ENCODE data around the gene CARMIL1. TPM values are rescaled to one million over a fixed set of nuclear protein-coding genes. Genes with fewer than 3 reads are reported as not detected.

Gene CARMIL1
- total RNA-seq: 0.20 and 1.3 TPM in 2 replicates

DNA sequence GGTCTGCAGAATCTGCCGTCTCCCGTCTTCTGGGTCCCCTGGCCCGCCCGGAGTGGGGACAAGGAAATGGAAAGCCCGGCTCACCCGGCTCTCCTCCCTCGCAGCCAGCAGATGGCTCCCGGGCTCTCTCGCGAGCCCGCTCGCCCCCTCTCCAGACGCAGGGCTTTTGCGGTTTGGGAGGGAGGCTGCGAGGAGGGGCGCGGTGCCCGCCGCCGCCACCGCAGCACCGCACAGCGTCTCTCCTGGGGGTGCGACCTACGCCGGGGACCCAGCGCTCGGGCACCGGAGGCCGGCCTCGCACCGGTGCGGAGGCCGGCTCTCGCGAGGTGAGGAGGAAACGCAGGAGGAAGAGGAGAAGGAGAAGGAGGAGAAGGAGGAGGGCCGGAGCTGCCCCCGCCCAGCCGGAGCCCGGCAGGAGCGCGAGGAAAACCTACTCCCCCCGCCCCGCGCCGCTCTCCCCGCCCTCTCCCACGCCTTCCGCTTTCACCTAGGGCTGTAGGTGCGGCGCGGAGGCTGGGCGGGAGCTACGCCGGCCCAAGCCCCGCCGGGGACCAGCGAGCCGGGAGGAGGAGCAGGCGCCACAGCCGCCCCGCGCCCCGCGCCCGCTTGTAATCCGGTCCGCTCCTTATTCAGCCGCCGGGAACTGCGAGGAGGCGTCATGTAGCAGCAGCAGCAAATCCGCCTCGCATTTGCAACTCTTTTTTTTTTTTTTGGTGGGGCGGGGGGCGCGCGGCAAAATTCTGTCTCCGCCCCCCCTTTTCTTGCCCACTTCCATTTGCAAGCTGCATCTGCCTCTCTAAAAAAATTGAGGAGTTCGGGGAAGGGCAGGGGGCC lies at the start of gene CARMIL1:
Gene CARMIL1, plus strand, starts transcription at position 461 of the 834 bp plus-strand sequence. CDS start 422 bp downstream, outside the sequence.
- peak; percentile 43 to 53 for DNase-seq (ENCODE audit: low read depth in 2 of 2)

DNA sequence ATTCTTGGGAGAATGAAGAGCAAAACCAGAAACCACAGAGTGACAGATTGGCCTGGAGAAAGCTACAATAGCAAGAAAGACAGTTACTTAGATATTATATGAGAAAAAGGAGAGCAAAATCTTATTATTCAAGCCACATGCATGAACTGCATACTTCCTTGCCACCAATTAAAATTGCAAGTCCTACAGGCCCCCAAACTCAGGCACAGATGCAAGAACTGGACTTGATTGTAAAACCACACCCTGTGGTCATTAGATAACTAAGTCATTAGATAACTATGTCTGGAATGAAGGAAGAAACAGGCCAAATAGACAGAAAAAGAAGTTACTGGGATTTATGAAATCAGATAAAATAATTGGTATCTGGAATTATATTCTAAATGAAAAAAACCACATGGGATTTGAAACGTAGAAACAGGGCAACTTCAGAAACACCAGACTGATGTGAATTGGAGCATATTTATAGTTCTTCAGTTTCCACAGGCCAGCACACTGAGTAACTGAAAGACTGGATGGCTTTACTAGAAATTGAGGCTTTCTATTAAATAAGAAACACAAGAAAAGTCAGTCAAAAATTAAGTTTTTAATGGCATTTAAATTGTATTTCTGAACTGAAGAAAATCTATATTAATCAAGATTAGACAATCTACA lies 49.4 kb upstream of the CARMIL1 start:
- DNase-seq (ENCODE audit: low read depth in 2 of 2): no peak

DNA sequence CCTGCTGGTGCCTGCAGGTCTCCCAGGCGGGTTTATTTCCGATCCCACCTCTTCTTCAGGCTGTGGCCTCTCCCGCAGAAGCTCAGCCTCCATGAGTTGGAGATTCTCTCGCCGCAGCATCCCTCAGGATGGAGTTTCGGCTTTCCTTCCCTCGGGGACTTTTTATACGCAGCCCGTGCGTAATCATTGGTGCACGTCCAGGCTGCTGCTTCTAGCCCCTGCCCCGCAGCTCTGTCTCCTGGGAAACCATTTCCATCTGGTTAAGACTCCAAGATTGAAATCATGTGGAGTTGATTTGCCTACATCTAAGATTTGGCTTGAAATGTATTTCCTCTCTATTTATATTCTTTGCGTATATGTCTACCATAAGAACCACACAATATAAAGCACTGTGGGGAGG lies 46.7 kb upstream of the CARMIL1 start:
- DNase-seq (ENCODE audit: low read depth in 2 of 2): no peak

DNA sequence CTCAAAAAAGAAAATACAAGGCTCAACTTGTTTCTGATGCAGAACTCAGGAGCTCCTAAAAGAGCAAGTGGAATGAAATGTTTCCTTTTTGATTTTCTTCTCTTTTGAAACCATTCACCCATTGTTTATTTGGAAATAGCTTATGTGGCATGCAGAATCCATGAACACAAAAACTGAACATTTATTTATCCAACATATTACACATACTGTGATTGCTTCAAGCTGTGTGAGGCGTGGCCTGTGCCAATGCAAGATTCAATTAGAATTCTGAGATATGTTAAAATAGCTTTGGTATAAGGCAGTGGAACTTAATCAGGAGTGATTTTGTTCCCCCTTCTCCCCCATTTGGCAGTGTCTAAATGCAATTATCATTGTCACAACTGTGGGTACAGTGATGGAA lies 45.9 kb upstream of the CARMIL1 start:
- no peak for DNase-seq (ENCODE audit: low read depth in 2 of 2)

DNA sequence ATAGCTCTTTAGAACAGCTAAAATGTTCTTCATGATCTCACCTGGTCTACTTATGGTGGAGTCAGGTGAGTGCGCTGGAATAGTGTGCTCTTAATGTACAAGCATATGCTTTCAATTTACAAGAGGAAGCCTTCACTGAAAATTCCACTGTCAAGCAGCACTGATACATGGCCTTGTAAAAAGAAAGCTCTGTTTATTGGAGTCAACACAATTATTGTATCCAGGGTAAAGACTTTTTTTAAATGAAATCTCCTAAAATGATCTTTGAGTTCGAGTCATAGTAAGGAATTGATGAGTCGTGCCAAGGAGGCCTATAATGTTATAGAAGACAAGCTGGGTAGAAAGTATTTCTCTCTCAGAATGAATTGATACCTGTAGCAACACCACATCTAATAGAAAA lies 41.6 kb upstream of the CARMIL1 start:
- DNase-seq (ENCODE audit: low read depth in 2 of 2): no peak

DNA sequence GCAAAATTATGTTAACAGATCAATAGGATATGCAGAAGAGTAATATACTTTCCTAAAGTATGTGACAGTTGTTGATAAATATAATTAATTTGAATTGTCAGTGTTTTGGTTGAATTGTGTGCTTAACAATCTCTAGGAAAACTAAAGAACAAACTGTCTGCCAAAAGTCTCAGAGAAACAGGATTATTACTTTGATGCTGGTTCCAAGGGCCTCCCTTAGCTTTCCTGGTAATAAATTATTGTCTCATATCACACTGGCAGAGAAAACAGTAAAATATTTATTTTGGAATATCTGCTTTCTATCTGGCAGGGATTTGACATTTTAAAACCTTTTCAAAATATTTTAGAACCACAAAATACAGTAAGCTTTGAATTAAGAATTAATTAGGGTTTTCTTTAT lies 40.1 kb upstream of the CARMIL1 start:
- DNase-seq (ENCODE audit: low read depth in 2 of 2): no peak

DNA sequence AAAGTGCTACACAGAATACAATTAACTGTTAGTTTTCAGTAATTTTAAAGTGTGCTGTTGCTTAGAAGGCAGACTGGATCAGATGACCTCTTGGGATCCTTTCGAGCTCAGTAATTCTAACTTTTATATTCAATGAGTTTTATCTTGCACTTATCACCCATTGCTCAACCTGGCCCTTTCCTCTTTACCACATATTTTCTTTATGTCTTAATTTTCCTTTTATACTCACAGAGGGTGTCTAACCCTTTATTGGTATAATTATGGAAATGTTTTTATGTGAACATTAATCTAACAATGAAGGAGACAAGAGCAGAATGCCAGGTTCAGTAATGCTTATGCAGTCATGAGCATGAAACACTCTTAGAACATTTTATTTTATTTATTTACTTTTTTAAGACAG lies 39.7 kb upstream of the CARMIL1 start:
- no peak for DNase-seq (ENCODE audit: low read depth in 2 of 2)

DNA sequence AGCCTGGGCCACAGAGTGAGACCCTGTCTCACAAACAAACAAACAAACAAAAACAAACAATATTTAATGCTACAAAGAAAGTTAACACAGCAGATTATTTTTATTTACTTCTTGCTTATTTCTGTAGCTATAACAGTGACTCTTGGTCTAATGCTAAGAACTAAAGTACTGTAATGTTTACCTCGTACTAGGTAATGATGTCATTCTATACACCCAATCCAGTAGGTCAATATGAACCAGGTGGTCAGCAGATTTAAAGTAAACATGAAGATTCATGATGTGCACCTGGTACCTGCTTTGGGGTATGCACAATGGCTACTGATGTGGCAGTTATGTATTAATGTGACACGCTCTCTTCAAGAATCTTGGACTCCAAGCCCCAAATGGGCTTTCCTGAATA lies 36.6 kb upstream of the CARMIL1 start:
- DNase-seq (ENCODE audit: low read depth in 2 of 2): no peak

DNA sequence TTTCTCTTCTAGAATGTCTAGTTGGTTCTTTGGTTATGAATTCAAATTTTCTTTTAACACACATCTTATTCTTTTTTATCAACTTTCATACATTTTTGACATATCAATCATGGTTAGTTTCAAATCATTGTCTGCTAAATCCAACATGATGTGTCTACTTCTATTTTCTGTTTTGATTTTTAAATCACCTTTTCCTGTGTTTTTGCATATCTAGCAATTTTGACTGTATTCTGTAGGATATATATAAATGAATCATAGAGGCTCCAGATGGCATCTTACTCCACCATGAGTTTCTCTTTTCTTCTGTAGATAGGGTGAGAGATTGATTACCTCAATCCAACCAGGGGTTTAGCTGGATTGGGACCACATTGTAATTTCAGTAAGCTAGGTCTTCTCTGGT lies 34.3 kb upstream of the CARMIL1 start:
- no peak for DNase-seq (ENCODE audit: low read depth in 2 of 2)

DNA sequence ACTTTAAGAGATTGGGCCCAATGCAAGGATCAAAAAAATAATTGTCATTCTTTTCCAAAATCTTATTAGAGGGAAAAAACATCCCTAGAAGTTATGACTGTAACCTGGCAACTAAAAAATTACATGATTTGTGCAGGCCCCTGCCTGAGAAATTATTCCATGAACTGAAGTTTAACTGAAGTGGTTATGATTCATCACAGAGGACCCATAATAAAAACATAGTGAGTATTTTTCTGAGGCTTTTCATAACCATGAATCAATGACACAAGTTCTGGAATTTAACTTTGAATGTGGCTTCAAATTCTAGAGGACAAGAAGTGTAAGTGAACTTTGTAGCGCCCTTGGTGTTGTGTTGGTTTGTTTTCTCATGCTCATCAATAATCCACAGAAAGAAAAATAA lies 31.1 kb upstream of the CARMIL1 start:
- peak in 1 of 2 donors; percentile 2 for DNase-seq (ENCODE audit: low read depth in 2 of 2)

DNA sequence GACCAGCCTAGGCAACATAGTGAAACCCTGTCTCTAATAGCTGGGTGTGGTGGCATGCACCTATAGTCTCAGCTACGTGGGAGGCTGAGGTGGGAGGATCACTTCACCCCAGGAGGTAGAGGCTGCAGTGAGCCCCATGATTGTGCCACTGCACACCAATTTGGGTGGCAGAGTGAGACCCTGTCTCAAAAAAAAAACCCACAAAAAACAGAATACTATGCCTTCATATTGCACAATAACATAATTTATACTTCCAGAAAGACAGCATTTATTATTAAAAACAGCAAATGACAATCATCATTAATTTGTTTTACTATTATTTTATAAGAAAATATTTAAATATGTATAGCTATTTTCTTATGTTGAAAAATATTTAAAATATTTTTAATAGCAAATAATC lies 30.0 kb upstream of the CARMIL1 start:
- DNase-seq (ENCODE audit: low read depth in 2 of 2): no peak

DNA sequence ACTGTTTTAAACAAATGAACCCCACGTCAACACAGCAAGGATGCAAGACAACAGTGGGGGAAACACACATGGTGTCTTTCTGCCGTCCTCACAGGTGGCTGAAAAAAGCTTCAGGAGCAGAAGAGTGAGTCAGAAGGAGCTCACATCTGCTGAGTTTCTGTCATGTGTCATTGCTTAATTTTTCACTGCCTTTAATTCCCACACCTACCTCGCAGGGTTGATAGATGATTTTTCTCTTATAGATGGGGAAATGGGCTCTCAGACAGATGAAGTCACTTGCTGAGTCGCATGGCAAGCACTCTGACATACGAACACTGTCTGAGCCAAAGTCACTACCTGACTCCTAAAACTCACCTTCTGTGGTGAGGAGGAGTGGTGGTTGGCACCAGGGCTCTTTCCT lies 28.3 kb upstream of the CARMIL1 start:
- no peak for DNase-seq (ENCODE audit: low read depth in 2 of 2)

DNA sequence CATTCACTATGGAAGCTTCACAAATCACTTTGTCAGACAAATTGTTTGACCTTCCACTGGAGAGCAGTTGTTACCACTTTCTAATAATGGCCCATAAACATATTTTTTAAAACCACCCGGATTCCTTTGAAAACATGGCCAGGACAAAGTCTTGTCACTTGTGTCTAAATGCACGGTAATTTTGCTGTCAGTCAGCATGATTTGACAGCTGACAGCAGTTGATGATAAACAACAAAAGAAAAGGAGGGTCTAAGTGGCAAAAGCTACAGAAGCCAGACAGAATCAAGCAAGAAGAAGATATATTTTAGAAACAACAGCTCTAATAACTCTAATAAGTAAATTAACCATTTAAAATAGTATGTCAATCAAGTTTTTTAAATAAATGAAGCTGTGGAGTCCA lies 27.7 kb upstream of the CARMIL1 start:
- DNase-seq (ENCODE audit: low read depth in 2 of 2): no peak

DNA sequence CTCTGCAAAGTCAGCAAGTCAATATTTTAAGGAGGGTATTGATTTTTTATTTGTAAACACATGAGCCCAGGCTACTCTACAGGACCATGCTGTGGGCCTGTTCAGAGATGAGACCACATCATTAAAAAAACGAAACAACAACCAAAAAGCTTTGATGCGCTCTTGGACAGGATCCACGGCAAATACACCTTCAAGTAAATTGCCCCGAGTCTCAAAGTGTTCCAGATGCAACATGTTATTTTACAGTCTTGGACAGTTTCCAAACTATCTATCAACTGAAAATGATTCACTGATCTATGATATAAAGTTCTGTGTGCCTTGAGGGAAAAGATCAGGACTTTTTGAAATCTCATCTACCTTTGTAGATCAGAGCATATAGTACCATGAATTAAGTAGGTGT lies 25.8 kb upstream of the CARMIL1 start:
- DNase-seq (ENCODE audit: low read depth in 2 of 2): no peak

DNA sequence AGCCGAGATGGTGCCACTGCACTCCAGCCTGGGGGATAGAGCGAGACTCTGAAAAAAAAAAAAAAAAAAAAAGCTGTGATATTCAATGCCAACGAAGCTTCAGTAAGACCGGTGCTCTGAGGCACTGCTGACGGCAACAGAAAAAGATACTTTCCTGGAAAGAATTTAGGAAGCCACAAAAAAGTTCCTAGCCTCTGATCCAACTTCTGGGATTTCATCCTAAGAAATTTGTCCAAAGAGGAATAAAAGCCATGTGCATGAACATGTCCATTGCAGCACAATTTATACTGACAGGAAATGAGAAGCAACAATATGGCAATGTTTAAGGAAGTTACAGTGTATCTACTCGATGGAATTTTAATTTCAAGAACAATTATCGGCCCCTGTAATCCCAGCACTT lies 24.5 kb upstream of the CARMIL1 start:
- no peak for DNase-seq (ENCODE audit: low read depth in 2 of 2)

DNA sequence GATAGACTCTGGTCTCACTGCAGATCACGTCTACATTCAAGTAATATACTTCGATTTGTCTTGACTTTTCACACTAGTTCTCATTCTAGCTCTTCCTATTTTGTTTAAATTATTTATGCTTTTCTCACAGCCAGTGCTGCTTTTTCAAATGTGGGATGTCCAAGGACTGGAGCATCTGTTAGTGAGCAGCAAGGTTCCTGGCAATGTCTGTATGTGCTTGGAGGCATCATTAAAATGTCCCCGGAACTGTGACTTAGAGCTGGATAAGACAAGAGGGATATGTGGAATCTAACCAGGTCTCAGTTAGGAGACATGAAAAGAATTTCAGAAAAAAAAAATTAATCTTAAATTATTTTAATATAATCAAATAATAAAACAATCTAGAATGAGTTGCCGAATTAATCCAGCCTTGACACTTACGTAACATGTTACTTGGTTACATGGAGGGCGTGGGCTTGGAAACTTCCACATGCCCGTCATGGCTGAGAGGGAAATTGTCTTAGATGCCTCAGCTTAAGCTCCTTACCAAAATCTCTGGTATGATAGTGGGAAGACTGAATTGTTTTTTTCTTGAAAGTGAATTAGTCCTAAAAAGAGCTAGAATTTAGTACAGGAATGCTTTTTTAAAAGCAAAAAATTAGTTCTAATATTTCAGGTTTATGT lies 21.4 kb upstream of the CARMIL1 start:
- DNase-seq (ENCODE audit: low read depth in 2 of 2): no peak

DNA sequence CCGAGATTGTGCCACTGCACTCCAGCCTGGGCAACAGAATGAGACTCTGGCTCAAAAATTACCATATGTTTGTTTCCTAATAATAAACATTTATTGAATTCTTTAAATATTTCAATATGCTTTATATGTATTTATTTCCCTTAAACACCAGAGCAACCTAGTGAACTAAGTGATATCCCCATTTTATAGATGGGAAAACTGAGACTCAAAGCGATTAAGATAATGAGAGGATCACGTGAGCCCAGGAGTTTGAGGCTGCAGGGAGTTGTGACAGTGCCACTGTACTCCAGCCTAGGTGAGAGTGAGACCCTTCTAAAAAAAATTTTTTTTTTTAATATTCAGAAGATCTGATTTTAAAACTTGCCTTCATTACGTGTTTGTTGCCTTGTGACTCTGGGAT lies 19.4 kb upstream of the CARMIL1 start:
- no peak for DNase-seq (ENCODE audit: low read depth in 2 of 2)

DNA sequence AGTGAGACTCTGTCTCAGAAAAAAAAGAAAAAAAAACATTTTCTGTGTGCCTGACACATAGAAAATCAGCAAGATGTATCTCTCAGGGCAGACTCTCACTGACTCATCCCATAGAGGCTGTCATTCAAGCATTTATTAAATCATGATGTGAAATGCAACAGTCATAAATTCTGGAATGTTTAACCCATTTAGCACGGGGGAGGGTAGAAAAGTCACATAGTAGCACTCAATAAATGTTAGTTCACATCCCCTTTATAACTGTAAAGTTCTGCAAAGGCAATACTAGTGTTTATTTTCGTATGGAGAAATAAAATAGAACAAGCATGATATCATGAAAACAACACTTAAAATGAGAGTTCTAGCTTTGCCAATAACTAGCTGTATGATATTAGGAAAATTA lies 15.5 kb upstream of the CARMIL1 start:
- no peak for DNase-seq (ENCODE audit: low read depth in 2 of 2)

DNA sequence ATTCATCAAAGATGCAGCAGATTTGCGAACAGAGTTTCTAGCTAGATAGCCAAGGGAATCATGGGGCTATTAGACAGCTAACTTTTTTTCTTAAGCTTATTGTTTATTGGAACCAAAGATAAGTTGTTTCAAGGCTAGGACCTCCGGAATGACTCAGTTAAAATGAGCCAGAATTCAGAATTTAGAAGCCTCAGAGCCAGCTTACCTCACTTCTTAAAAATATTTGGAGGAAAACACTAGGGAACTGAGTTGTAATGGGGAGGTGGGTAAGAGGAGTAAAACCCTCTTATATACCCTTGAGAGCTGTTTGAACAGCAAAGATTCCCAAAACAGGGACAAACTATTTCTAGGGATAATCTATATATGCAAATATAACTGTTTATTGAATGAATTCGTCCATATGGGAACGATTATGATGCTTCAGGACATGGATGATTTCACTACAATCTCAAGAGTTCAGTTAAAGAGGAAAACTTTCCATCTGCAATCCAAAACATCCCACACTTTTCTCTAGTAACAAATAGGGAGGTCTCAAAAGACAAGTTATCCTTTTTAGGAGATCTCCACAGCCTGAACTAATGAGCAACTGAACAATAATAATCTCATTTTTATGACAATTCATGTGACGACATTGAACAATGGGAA lies 12.6 kb upstream of the CARMIL1 start:
- DNase-seq (ENCODE audit: low read depth in 2 of 2): no peak

DNA sequence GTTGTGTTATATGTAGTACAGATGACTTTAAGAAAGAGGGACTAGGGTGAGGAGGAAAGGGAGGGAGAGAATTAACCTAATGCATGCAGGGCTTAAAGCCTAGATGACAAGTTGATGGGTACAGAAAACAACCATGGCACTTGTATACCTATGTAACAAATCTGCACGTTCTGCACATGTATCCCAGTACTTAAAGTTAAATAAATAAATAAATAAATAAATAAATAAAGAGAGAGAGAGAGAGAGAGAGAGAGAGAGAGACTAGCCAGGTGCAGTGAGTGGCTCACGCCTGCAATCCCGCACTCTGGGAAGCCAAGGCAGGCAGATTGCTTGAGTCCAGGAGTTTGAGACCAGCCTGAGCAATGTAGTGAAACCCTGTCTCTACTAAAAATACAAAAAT lies 11.5 kb upstream of the CARMIL1 start:
- DNase-seq (ENCODE audit: low read depth in 2 of 2): no peak

DNA sequence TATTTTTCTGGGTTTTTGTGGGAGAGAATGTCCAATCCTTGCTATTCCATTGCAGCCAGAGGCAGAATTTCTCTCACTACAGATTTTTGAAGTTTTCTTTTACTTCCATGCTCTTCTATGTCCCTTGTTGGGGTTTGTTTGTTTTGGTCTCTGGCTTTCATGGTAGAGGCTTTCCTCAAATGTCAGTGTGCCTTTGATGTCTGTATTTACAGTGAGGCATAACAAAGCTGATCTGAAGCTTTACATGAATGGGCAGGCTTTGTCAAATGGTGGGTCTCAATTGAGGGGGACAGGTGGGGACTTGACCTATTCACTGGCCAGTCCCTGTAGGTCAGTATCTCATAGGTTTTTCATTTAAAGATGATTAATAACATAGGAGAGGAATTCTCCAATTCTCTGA lies 8.6 kb upstream of the CARMIL1 start:
- no peak for DNase-seq (ENCODE audit: low read depth in 2 of 2)

DNA sequence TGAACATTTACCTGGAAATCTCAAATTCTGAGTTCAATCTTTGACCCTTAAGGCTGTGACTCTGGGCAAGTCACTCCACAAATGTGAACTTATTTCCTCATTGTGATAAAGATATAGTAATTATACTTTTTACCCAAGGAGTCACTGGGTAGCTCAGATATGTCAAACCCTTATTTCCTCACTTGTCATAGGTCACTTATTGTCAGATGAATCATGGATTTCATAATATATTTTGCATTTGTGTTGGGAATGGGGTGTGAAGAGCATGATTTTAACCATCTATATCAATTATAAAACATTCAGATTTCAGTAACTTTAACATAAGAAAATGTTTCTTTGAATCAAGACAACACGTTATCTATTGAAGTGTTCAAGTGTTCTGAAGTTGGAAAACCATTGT lies 3.7 kb upstream of the CARMIL1 start:
- no peak for DNase-seq (ENCODE audit: low read depth in 2 of 2)
